ENCODE data around the gene LRRC10B.

Gene LRRC10B

GRCh38 chr11:61540528-61540927 is 32.0 kb downstream of the LRRC10B start:
- TF ChIP-seq GABPA (IDR thresholded peaks at IDR 0.05; ENCODE audit: low read depth) (no peak), SPI1 (IDR thresholded peaks at IDR 0.05; ENCODE audit: borderline replicate concordance, low read depth) (no peak), POLR2AphosphoS5 (IDR thresholded peaks at IDR 0.05; ENCODE audit: low read depth) (no peak), CTCF (IDR thresholded peaks at IDR 0.05; ENCODE audit: insufficient read depth, low read length) (no peak)
- TF ChIP-seq, protein P1, sequence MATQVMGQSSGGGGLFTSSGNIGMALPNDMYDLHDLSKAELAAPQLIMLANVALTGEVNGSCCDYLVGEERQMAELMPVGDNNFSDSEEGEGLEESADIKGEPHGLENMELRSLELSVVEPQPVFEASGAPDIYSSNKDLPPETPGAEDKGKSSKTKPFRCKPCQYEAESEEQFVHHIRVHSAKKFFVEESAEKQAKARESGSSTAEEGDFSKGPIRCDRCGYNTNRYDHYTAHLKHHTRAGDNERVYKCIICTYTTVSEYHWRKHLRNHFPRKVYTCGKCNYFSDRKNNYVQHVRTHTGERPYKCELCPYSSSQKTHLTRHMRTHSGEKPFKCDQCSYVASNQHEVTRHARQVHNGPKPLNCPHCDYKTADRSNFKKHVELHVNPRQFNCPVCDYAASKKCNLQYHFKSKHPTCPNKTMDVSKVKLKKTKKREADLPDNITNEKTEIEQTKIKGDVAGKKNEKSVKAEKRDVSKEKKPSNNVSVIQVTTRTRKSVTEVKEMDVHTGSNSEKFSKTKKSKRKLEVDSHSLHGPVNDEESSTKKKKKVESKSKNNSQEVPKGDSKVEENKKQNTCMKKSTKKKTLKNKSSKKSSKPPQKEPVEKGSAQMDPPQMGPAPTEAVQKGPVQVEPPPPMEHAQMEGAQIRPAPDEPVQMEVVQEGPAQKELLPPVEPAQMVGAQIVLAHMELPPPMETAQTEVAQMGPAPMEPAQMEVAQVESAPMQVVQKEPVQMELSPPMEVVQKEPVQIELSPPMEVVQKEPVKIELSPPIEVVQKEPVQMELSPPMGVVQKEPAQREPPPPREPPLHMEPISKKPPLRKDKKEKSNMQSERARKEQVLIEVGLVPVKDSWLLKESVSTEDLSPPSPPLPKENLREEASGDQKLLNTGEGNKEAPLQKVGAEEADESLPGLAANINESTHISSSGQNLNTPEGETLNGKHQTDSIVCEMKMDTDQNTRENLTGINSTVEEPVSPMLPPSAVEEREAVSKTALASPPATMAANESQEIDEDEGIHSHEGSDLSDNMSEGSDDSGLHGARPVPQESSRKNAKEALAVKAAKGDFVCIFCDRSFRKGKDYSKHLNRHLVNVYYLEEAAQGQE (IDR thresholded peaks at IDR 0.05; ENCODE audit: insufficient replicate concordance, low read depth), result no peak
- peaks cover 7% of the 10 kb centered on the region for H3K27me3 ChIP-seq (ENCODE audit: insufficient read depth, poor library complexity, severe bottlenecking)
- DNase-seq (ENCODE audit: low read depth in 1 of 2, low spot score in 1 of 2), result no peak
- H3K27ac ChIP-seq (replicated peaks), result no peak overlapping the region
- H3K4me3 ChIP-seq (replicated peaks; ENCODE audit: insufficient read depth, low read length), result no peak overlapping the region

DNA sequence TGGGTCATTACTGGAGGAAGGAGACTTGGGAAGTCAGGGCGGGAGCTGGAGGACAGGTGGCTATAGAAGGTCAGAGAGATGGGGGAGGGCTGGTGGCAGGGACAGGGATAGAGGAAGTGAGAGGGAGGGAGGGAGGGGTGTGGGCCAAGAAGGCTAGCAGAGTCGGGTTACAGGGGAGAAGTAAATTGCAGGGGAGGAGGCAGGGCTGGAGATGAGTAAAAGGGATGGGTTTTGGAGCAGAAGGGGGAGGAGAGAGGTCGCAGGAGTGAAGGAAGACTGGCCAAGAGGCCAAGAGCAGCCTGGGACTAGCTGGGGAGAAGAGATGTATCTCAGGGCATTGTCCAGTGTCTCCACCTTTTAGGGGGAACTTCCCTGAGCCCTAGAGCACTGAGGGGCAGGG is 33.0 kb downstream of the LRRC10B start:
- no peak overlapping the region for H3K27ac ChIP-seq (replicated peaks)
- H3K27me3 ChIP-seq (ENCODE audit: insufficient read depth, poor library complexity, severe bottlenecking), result peaks cover 7% of the 10 kb centered on the region
- TF ChIP-seq POLR2AphosphoS5 (IDR thresholded peaks at IDR 0.05; ENCODE audit: low read depth) (no peak), SPI1 (IDR thresholded peaks at IDR 0.05; ENCODE audit: borderline replicate concordance, low read depth) (no peak), GABPA (IDR thresholded peaks at IDR 0.05; ENCODE audit: low read depth) (no peak), CTCF (IDR thresholded peaks at IDR 0.05; ENCODE audit: insufficient read depth, low read length) (no peak)
- TF ChIP-seq, protein P1 (IDR thresholded peaks at IDR 0.05; ENCODE audit: insufficient replicate concordance, low read depth), result no peak
- no peak overlapping the region for H3K4me3 ChIP-seq (replicated peaks; ENCODE audit: insufficient read depth, low read length)
- peak; percentile 14 to 33 for DNase-seq (ENCODE audit: low read depth in 1 of 2, low spot score in 1 of 2)

GRCh38 chr11:61542024-61542461 is 33.5 kb downstream of the LRRC10B start:
- DNase-seq (ENCODE audit: low read depth in 1 of 2, low spot score in 1 of 2), result no peak
- TF ChIP-seq POLR2AphosphoS5 (IDR thresholded peaks at IDR 0.05; ENCODE audit: low read depth) (no peak), GABPA (IDR thresholded peaks at IDR 0.05; ENCODE audit: low read depth) (no peak), CTCF (IDR thresholded peaks at IDR 0.05; ENCODE audit: insufficient read depth, low read length) (no peak), SPI1 (IDR thresholded peaks at IDR 0.05; ENCODE audit: borderline replicate concordance, low read depth) (no peak)
- TF ChIP-seq, protein P1 (IDR thresholded peaks at IDR 0.05; ENCODE audit: insufficient replicate concordance, low read depth), result no peak
- Histone ChIP-seq H3K27me3 (ENCODE audit: insufficient read depth, poor library complexity, severe bottlenecking) (peaks cover 9% of the 10 kb centered on the region), H3K27ac (replicated peaks) (no peak overlapping the region), H3K4me3 (replicated peaks; ENCODE audit: insufficient read depth, low read length) (no peak overlapping the region)
